Activated CD4-positive, alpha-beta memory T cell treated with anti-CD3 and anti-CD28 coated beads for 36 hours (primary cell): ENCODE results near the gene ARAP3. TPM values are rescaled to one million over a fixed set of nuclear protein-coding genes. Genes with fewer than 3 reads are reported as not detected.

Experiments used
- CTCF ChIA-PET: fragments of 350-600 bp; sonication (Branson Sonifier 250); formaldehyde crosslinking; loops from one replicate; lab custom pipeline; 2021; ENCODE audit warnings: antibody characterized with exemption, inconsistent platforms; lab: Charles Lee
- POLR2A ChIA-PET: fragments of 350-600 bp; sonication (Branson Sonifier 250); formaldehyde crosslinking; loops from one replicate; lab custom pipeline; 2021; ENCODE audit warnings: antibody characterized with exemption; lab: Charles Lee
- DNase-seq: peaks from one replicate; pipeline ENCODE4 v3.0.0-alpha.2; 2020
- H3K27ac Mint-ChIP-seq: one replicate; pipeline ENCODE4 v1.8.0; 2021; ENCODE audit warnings: mixed read lengths
- H3K27me3 Mint-ChIP-seq: one replicate; pipeline ENCODE4 v1.8.0; 2021; ENCODE audit warnings: mixed read lengths
- H3K36me3 Mint-ChIP-seq: one replicate; pipeline ENCODE4 v1.8.0; 2021; ENCODE audit warnings: mixed read lengths
- H3K4me1 Mint-ChIP-seq: one replicate; pipeline ENCODE4 v1.8.0; 2021; ENCODE audit warnings: low read depth, mixed read lengths
- H3K4me3 Mint-ChIP-seq: one replicate; pipeline ENCODE4 v1.8.0; 2021; ENCODE audit warnings: mild to moderate bottlenecking, mixed read lengths
- H3K9me3 Mint-ChIP-seq: one replicate; pipeline ENCODE4 v1.8.0; 2021; ENCODE audit warnings: mixed read lengths
- intact Hi-C: fragments of 100-400 bp; cut with micrococcal nuclease; formaldehyde crosslinking; loops from one replicate; pipeline ENCODE4 v1.15.1; 2023
- total RNA-seq, 2 experiments: library from RNA; stranded (reverse); gene quantifications; one replicate each; pipeline ENCODE4 v1.2.3, GENCODE V29; 2021

Gene ARAP3
- total RNA-seq, 2 experiments from 2014 or later, result 5.1 to 5.2 TPM

GRCh38 chr5:141683596-141684141 is 1.6 kb upstream of the ARAP3 start:
- ChIA-PET CTCF (interaction anchor here (0.7 to 3.7 kb wide), 9 partner anchors 9 to 293 kb away, joined by 3 to 47 read pairs (median 6); partner anchors contain the start of gene PCDH1), POLR2A (interaction anchor here (0.6 to 1.3 kb wide), 5 partner anchors 10 to 306 kb away, joined by 3 to 4 read pairs (median 3); partner anchors contain the start of genes PCDHGA11 and RNF14)
- Mint-ChIP-seq H3K27ac (no peak overlapping the region), H3K36me3 (no peaks in the 10 kb centered on the region), H3K4me3 (no peak overlapping the region), H3K27me3 (no peaks in the 10 kb centered on the region), H3K9me3 (no peaks in the 10 kb centered on the region), H3K4me1 (peaks cover 19% of the 10 kb centered on the region)
- intact Hi-C loops, result no loop called here
- DNase-seq, result no peak

DNA sequence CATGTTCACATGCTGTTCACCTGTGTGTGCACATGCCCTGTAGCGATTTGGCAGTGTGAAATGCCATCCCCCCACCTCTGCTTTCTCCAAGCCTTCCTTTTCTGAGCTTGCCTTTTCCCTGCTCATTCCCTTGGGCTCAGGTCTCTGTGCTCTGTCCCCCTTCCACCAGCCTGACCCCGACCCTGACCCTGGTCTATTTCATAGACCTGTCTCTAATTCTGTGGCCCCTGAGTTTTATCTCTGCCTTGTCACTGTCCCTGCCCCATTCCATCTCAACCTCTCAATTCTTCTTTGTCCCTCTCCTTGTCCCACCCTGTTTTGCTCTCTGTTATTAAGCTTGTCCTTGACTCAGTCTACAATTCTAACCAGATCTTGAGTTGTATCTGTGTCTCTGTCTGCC is 735 bp downstream of the ARAP3 start:
- ChIA-PET CTCF (interaction anchor here (0.6 to 3.7 kb wide), 7 partner anchors 10 to 288 kb away, joined by 3 to 47 read pairs (median 3); partner anchors contain the start of gene RNF14), POLR2A (no interaction called here)
- H3K27me3 Mint-ChIP-seq, result no peaks in the 10 kb centered on the region
- H3K36me3 Mint-ChIP-seq, result no peaks in the 10 kb centered on the region
- peaks cover 19% of the 10 kb centered on the region for H3K4me1 Mint-ChIP-seq
- no peak for DNase-seq
- no peak overlapping the region for H3K27ac Mint-ChIP-seq
- peak overlapping the region; percentile 14 for H3K4me3 Mint-ChIP-seq
- H3K9me3 Mint-ChIP-seq, result no peaks in the 10 kb centered on the region
- intact Hi-C loops, result no loop called here

GRCh38 chr5:141680751-141681201 is 1.3 kb downstream of the ARAP3 start:
- no peak overlapping the region for H3K27ac Mint-ChIP-seq
- DNase-seq, result no peak
- CTCF ChIA-PET, result interaction anchor here (0.8 to 3.7 kb wide), 5 partner anchors 10 to 280 kb away, joined by 3 to 47 read pairs (median 4); no protein-coding TSS in a partner anchor

GRCh38 chr5:141680178-141680577 is 1.9 kb downstream of the ARAP3 start:
- intact Hi-C loops, result no loop called here
- Mint-ChIP-seq H3K27ac (no peak overlapping the region), H3K9me3 (no peaks in the 10 kb centered on the region), H3K27me3 (no peaks in the 10 kb centered on the region), H3K36me3 (no peaks in the 10 kb centered on the region), H3K4me1 (peaks cover 19% of the 10 kb centered on the region), H3K4me3 (no peak overlapping the region)
- ChIA-PET CTCF (no interaction called here), POLR2A (no interaction called here)
- no peak for DNase-seq

More at GRCh38 chr5:141680751-141681201, 1.3 kb downstream of the ARAP3 start:
- Mint-ChIP-seq H3K4me1 (peaks cover 19% of the 10 kb centered on the region), H3K9me3 (no peaks in the 10 kb centered on the region), H3K4me3 (peak overlapping the region; percentile 5), H3K27me3 (no peaks in the 10 kb centered on the region), H3K36me3 (no peaks in the 10 kb centered on the region)
- intact Hi-C loops, result no loop called here
- POLR2A ChIA-PET, result no interaction called here

DNA sequence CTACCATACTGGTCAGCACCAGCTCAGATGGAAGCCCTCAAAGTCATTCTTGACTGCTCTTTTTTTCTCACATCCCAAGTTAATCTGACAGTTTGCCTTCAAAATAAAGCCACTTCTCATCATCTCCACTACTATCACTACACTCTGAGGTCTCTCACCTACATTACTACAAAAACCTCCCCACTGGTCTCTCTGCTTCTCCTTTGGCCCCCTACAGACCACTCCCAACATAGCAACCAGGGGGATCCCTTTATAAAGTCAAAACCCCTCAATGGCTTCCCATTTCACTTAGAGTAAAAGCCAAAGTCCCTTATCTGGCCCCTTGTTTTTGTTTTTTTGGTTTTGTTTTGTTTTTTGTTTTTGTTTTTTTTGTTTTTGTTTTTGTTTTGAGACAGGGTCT is 4.6 kb downstream of the ARAP3 start:
- CTCF ChIA-PET, result interaction anchor here (0.6 kb wide), 1 partner anchor 246 kb away, joined by 3 read pairs; the partner anchor contains the start of gene DELE1
- DNase-seq, result no peak
- peaks cover 8% of the 10 kb centered on the region for H3K4me1 Mint-ChIP-seq

DNA sequence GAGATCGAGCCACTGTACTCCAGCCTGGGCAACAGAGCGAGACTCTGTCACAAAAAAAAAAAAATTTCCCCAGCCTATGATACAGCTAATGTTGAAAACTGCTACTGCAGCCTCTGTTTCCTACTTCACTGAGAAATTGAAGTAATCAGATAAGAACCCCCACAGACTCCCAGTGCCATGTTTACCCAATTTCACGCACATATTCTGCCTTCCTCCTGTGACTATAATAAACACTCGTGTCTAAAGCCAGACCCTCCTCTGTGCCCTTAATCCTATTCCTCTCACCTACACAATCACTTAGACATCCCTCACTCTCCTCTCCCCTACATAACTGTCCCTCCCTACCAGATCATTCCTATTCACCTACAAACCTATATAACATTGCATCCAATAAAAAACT is 6.4 kb downstream of the ARAP3 start:
- H3K4me1 Mint-ChIP-seq, result no peaks in the 10 kb centered on the region
- H3K9me3 Mint-ChIP-seq, result no peaks in the 10 kb centered on the region
- CTCF ChIA-PET, result interaction anchor here (0.6 to 1.7 kb wide), 2 partner anchors 17 to 908 kb away, joined by 3 to 15 read pairs; no protein-coding TSS in a partner anchor
- no peak overlapping the region for H3K27ac Mint-ChIP-seq
- H3K36me3 Mint-ChIP-seq, result no peaks in the 10 kb centered on the region
- POLR2A ChIA-PET, result no interaction called here
- no peaks in the 10 kb centered on the region for H3K27me3 Mint-ChIP-seq
- intact Hi-C loops, result no loop called here
- no peak for DNase-seq
- no peak overlapping the region for H3K4me3 Mint-ChIP-seq

More for the DNA sequence above, 4.6 kb downstream of the ARAP3 start:
- Mint-ChIP-seq H3K4me3 (no peak overlapping the region), H3K36me3 (no peaks in the 10 kb centered on the region), H3K27ac (no peak overlapping the region), H3K9me3 (no peaks in the 10 kb centered on the region), H3K27me3 (no peaks in the 10 kb centered on the region)
- POLR2A ChIA-PET, result no interaction called here
- intact Hi-C loops, result no loop called here

- no peak for DNase-seq
- POLR2A ChIA-PET, result no interaction called here
- intact Hi-C loops, result no loop called here
- Mint-ChIP-seq H3K27me3 (no peaks in the 10 kb centered on the region), H3K9me3 (no peaks in the 10 kb centered on the region), H3K36me3 (no peaks in the 10 kb centered on the region), H3K27ac (no peak overlapping the region), H3K4me3 (no peak overlapping the region), H3K4me1 (no peaks in the 10 kb centered on the region)
- CTCF ChIA-PET, result no interaction called here
Observed at GRCh38 chr5:141674747-141675146, 7.3 kb downstream of the ARAP3 start.

DNA sequence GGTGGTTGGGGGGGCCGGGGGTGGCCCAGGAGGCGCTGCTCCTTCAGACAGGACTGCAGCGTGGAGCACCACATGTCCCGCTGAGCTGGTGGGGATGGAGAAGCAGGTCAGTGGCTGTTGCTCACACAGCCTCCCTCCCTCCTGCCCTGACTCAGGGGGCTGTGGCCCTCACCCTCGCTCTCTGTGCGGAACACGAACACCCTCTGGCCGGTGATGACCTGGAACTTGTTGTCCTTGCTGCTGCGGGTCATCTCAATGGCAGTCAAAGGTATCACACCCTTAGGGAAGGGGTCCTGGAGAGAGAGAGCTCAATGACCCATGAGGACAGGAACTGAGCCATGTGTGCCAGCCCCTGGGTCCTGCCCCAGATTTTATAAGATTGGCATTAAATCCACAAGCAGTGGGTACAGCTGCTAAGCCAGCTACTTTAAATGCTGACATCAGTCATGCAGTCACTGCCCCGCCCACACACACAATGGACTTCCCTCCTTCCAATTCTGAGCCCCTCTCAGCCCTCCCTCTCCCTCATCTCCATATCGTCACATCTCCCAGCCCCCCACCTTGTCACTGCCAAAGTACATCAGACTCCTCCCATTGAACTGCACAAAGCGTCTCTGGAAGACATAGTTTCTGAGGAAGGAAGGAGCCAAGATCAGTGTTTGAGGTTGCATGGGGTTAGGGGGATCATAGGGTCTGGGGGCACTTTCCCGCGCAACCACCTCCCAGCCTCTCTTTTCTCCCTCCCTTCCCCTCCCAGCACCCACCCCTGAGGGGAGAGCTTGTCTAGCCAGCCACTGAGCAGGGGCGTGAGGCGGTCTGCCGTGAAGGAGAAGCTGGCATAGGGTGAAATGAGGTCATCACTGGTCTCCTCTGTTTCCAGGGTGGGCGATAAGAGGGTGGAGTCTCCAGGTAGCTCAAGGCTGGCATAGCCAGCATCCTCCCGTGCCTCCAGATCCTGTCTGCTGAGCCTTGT is 8.9 kb downstream of the ARAP3 start:
- H3K36me3 Mint-ChIP-seq, result no peaks in the 10 kb centered on the region
- no peaks in the 10 kb centered on the region for H3K9me3 Mint-ChIP-seq
- POLR2A ChIA-PET, result no interaction called here

DNA sequence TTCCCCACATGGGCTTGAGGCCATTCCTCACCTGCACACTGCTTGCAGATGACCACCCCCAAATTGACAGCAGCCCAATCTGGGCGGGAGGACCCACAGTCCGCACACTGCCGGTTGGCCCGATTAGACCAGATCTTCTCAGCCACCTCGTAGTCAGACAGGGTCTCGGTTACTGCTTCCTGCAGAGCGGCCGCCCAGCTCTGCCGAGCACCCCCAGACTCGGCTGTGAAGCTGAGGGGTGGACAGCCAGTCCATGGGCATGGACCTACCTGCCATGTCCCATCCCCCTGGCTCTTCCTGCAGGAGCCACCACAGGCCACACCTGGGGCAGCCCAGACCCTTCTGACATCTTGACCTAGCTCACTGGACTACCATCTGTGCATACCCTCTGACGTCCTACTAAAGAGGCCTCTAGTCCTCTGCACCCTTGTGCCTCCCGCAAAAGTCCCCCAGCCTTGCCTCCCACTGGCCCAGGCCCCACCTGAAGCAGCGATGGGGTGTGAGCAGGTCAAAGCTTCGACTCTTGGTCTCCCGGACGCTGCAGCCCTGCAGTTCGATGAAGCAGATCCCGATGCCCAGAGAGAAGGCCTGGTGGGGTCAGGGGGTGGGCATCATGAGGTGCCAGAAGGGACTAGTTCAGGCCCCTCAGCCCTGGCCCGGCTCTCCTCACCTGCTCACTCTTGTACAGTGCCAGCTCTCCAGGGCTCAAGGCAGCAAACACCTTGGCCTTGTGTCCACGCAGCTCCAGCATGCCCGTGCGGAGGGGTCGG is 9.8 kb downstream of the ARAP3 start:
- intact Hi-C loops, result no loop called here
- Mint-ChIP-seq H3K27ac (no peak overlapping the region), H3K4me1 (no peaks in the 10 kb centered on the region), H3K9me3 (no peaks in the 10 kb centered on the region), H3K36me3 (no peaks in the 10 kb centered on the region), H3K4me3 (no peak overlapping the region), H3K27me3 (no peaks in the 10 kb centered on the region)
- ChIA-PET CTCF (interaction anchor here (0.9 to 1.4 kb wide), 2 partner anchors 8 to 288 kb away, joined by 3 read pairs; no protein-coding TSS in a partner anchor), POLR2A (no interaction called here)
- no peak for DNase-seq

More for the DNA sequence above, 8.9 kb downstream of the ARAP3 start:
- H3K4me1 Mint-ChIP-seq, result no peaks in the 10 kb centered on the region
- CTCF ChIA-PET, result interaction anchor here (0.9 to 1.4 kb wide), 2 partner anchors 8 to 288 kb away, joined by 3 read pairs; no protein-coding TSS in a partner anchor
- intact Hi-C loops, result no loop called here
- no peak for DNase-seq
- no peak overlapping the region for H3K27ac Mint-ChIP-seq
- H3K27me3 Mint-ChIP-seq, result no peaks in the 10 kb centered on the region
- no peak overlapping the region for H3K4me3 Mint-ChIP-seq

- Mint-ChIP-seq H3K9me3 (no peaks in the 10 kb centered on the region), H3K4me3 (no peak overlapping the region), H3K4me1 (peaks cover 4% of the 10 kb centered on the region), H3K27me3 (no peaks in the 10 kb centered on the region), H3K36me3 (no peaks in the 10 kb centered on the region), H3K27ac (no peak overlapping the region)
- DNase-seq, result no peak
- intact Hi-C loops, result loop anchor here (5.0 kb wide), 1 partner anchor 158 kb away; no protein-coding TSS in a partner anchor
- CTCF ChIA-PET, result interaction anchor here (0.6 to 3.0 kb wide), 12 partner anchors 9 to 341 kb away, joined by 3 to 14 read pairs (median 4); partner anchors contain the start of gene PCDH1
- POLR2A ChIA-PET, result interaction anchor here (1.5 kb wide), 1 partner anchor 24 kb away, joined by 4 read pairs; no protein-coding TSS in a partner anchor
Observed at GRCh38 chr5:141669520-141669919, 12.5 kb downstream of the ARAP3 start.

DNA sequence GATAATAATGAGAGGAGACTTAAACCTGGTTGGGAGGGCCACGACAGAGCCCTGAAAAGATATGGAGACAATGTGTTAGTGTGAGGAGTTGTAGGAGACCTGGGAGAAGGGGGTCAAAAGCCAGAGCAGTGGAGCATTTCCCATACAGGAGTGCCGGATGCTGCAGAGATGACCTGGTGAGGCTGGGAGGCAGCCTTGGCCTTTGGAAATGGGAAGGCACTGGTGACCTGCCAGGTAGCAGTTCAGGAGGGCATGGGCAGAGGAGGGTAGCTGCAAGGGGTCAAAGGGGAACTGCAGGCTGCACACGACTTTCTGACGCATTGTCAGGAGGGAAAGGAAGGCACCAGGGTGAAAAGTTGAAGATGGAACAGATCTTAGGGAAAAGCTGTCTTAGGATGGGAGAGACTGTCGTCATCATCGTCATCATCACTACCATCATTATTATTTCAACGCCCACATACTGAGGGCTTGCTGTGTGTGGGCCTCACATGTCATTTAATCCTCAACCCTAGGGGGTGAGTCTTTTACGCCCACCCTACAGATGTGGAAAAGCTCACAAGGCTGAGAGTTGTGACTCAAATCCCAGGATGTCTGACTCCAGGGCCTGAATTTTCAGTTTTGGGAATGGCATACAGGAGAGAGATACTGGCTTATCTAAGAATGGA is 13.3 kb downstream of the ARAP3 start:
- CTCF ChIA-PET, result interaction anchor here (0.5 to 3.0 kb wide), 10 partner anchors 8 to 779 kb away, joined by 3 to 14 read pairs (median 4); no protein-coding TSS in a partner anchor
- Mint-ChIP-seq H3K27me3 (no peaks in the 10 kb centered on the region), H3K4me1 (peaks cover 4% of the 10 kb centered on the region), H3K9me3 (no peaks in the 10 kb centered on the region), H3K36me3 (no peaks in the 10 kb centered on the region), H3K27ac (no peak overlapping the region), H3K4me3 (no peak overlapping the region)
- intact Hi-C loops, result loop anchor here (5.0 kb wide), 1 partner anchor 159 kb away; no protein-coding TSS in a partner anchor
- no peak for DNase-seq
- POLR2A ChIA-PET, result interaction anchor here (1.5 kb wide), 1 partner anchor 25 kb away, joined by 4 read pairs; no protein-coding TSS in a partner anchor
